ENCODE results near the gene P2RY8.

P2RY8 gene

GRCh38 chrX:1528186-1528883, 8.7 kb downstream of the P2RY8 start:
- Histone ChIP-seq H3K79me2 (no peaks in the 10 kb centered on the region), H3K9me3 (ENCODE audit: control insufficient read depth, low read length) (no peaks in the 10 kb centered on the region), H3K27ac (no peak overlapping the region), H3K4me3 (ENCODE audit: low read depth, low read length) (no peak overlapping the region), H3K9ac (no peak overlapping the region), H3K4me1 (no peaks in the 10 kb centered on the region), H3K4me2 (ENCODE audit: low read length) (no peak overlapping the region), H2AFZ (no peak overlapping the region), H3K27me3 (ENCODE audit: control insufficient read depth, insufficient read depth, low read length) (no peaks in the 10 kb centered on the region), H3K36me3 (ENCODE audit: control insufficient read depth, insufficient read depth, low read length) (no peaks in the 10 kb centered on the region)
- TF ChIP-seq CTCF (IDR thresholded peaks at IDR 0.05): no peak

DNA sequence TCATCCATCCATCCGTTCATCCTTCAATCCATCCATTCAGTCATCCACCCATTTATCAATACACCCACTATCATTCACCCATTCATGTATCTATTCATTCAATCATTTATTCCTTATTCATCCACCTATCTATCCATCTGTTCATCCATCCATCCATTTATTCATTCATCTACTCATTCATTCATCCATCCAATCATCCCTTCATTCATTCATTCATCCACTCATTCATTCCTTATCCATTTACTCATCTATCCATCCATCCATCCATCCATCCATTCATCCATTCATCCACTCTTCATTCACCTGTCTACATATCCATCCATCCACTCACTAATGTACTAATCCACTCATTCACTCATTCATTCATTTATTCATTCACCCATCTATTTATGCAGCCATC, 9.5 kb downstream of the P2RY8 start:
- Histone ChIP-seq H3K27me3 (ENCODE audit: control insufficient read depth, insufficient read depth, low read length) (no peaks in the 10 kb centered on the region), H3K9me3 (ENCODE audit: control insufficient read depth, low read length) (no peaks in the 10 kb centered on the region), H3K36me3 (ENCODE audit: control insufficient read depth, insufficient read depth, low read length) (no peaks in the 10 kb centered on the region), H3K27ac (no peak overlapping the region), H3K79me2 (no peaks in the 10 kb centered on the region), H3K9ac (no peak overlapping the region), H2AFZ (no peak overlapping the region), H3K4me3 (ENCODE audit: low read depth, low read length) (no peak overlapping the region), H3K4me2 (ENCODE audit: low read length) (no peak overlapping the region), H3K4me1 (no peaks in the 10 kb centered on the region)
- TF ChIP-seq CTCF (IDR thresholded peaks at IDR 0.05): no peak

DNA sequence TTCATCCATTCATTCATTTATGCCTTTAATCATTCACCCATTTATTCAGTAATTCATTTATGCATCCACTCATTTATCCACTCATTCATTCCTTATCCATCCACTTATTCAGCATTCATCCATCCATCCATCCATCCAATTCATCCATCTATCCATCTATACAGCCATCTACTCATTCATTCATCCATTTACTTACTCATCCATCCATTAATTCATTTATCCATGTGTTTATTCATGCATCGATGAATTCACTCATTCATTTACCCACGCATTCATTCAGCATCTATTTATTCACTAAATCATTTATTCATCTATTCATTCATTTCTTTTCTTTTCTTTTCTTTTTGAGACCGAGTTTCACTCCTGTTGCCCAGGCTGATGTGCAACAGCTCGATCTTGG, 10.4 kb downstream of the P2RY8 start:
- TF ChIP-seq CTCF (IDR thresholded peaks at IDR 0.05): no peak
- no peaks in the 10 kb centered on the region for H3K4me1 ChIP-seq
- no peak overlapping the region for H2AFZ ChIP-seq

GRCh38 chrX:1525583-1526355, 11.2 kb downstream of the P2RY8 start:
- Histone ChIP-seq H3K4me1 (no peaks in the 10 kb centered on the region), H2AFZ (no peak overlapping the region), H3K27ac (no peak overlapping the region), H3K9ac (no peak overlapping the region), H3K4me3 (ENCODE audit: low read depth, low read length) (no peak overlapping the region), H3K36me3 (ENCODE audit: control insufficient read depth, insufficient read depth, low read length) (no peaks in the 10 kb centered on the region), H3K9me3 (ENCODE audit: control insufficient read depth, low read length) (no peaks in the 10 kb centered on the region), H3K27me3 (ENCODE audit: control insufficient read depth, insufficient read depth, low read length) (no peaks in the 10 kb centered on the region), H3K79me2 (no peaks in the 10 kb centered on the region), H3K4me2 (ENCODE audit: low read length) (no peak overlapping the region)
- no peak for TF ChIP-seq CTCF (IDR thresholded peaks at IDR 0.05)

More for the DNA sequence above, 10.4 kb downstream of the P2RY8 start:
- no peak overlapping the region for H3K4me2 ChIP-seq (ENCODE audit: low read length)
- no peaks in the 10 kb centered on the region for H3K36me3 ChIP-seq (ENCODE audit: control insufficient read depth, insufficient read depth, low read length)
- H3K4me3 ChIP-seq (ENCODE audit: low read depth, low read length): no peak overlapping the region
- H3K9ac ChIP-seq: no peak overlapping the region
- H3K79me2 ChIP-seq: no peaks in the 10 kb centered on the region
- H3K27me3 ChIP-seq (ENCODE audit: control insufficient read depth, insufficient read depth, low read length): no peaks in the 10 kb centered on the region
- no peak overlapping the region for H3K27ac ChIP-seq
- no peaks in the 10 kb centered on the region for H3K9me3 ChIP-seq (ENCODE audit: control insufficient read depth, low read length)

All from parathyroid adenoma (tissue), 2 donors.